ENCODE measurements around the gene ZNF140. TPM values are rescaled to one million over a fixed set of nuclear protein-coding genes. Genes with fewer than 3 reads are reported as not detected.

ZNF140 gene
- total RNA-seq, 1 experiment from 2014 or later: 21.7 TPM

- peak overlapping the region in 2 of 3 experiments; percentile 97 to 98; a peak in 4 of 7 replicates for H3K27ac Mint-ChIP-seq
- H2BK120ac ChIP-seq (ENCODE audit: low read depth, low read length, poor library complexity, severe bottlenecking): no peak overlapping the region
- no peaks in the 10 kb centered on the region; the same call in 1 of the 2 replicates for H3K79me2 ChIP-seq (ENCODE audit: insufficient read depth, low read length)
- no peak overlapping the region for H4K5ac ChIP-seq (ENCODE audit: insufficient read length, low read depth, low read length)
- H3K9ac ChIP-seq (ENCODE audit: extremely low read depth, insufficient read length, low read length): peak overlapping the region; percentile 76
- peaks cover 40 to 67% of the 10 kb centered on the region in 2 experiments for H3K9me3 Mint-ChIP-seq
- no CpG with 5 or more reads among the region's 17 CpGs for WGBS (ENCODE audit: extremely low coverage, insufficient read length, low lambda C conversion rate)
- H3K23me2 ChIP-seq (ENCODE audit: insufficient read length, low read depth, low read length, poor library complexity, severe bottlenecking): peaks cover 3% of the 10 kb centered on the region
- H3K27ac ChIP-seq (ENCODE audit: insufficient read length, low read depth, low read length): peak overlapping the region; percentile 53
- no peaks in the 10 kb centered on the region for H3K27me3 Mint-ChIP-seq (ENCODE audit: low read depth)
- H2BK20ac ChIP-seq (ENCODE audit: low read depth, low read length, poor library complexity, severe bottlenecking): no peak overlapping the region
- H3K4me1 ChIP-seq (ENCODE audit: insufficient read depth, low read length): no peaks in the 10 kb centered on the region
- no peak overlapping the region for H3K23ac ChIP-seq (ENCODE audit: insufficient read length, low read depth, low read length)
- no peak overlapping the region for H2AFZ ChIP-seq (ENCODE audit: low read length)
- H3K56ac ChIP-seq (ENCODE audit: insufficient read length, low read depth, low read length): no peak overlapping the region
- H3K4me2 ChIP-seq (ENCODE audit: insufficient read depth, insufficient read length, low read length): peak overlapping the region; percentile 77
- H2BK12ac ChIP-seq (ENCODE audit: insufficient read length, low read depth, low read length): no peak overlapping the region
- no peak overlapping the region for H2BK5ac ChIP-seq (ENCODE audit: insufficient read length, low read length)
- H3T11ph ChIP-seq (ENCODE audit: low read length): no peak overlapping the region
- no peak overlapping the region for H2BK15ac ChIP-seq (ENCODE audit: low read depth, low read length)
- H3K18ac ChIP-seq (ENCODE audit: insufficient read length, low read depth, low read length): peak overlapping the region; percentile 90
- no peak overlapping the region for H4K91ac ChIP-seq (ENCODE audit: insufficient read length, low read depth, low read length)
- DNase-seq: no peak
- no peaks in the 10 kb centered on the region for H3K27me3 ChIP-seq (ENCODE audit: insufficient read depth, low read length)
- no peak overlapping the region; the same call in 1 of the 2 replicates for H3K4ac ChIP-seq (ENCODE audit: low read depth, low read length)
- H3K79me1 ChIP-seq (ENCODE audit: insufficient read depth, low read depth, low read length, poor library complexity, severe bottlenecking): no peaks in the 10 kb centered on the region
- no peaks in the 10 kb centered on the region for H4K20me1 ChIP-seq (ENCODE audit: control insufficient read depth, insufficient read depth, insufficient read length)
- TF ChIP-seq, protein P1, sequence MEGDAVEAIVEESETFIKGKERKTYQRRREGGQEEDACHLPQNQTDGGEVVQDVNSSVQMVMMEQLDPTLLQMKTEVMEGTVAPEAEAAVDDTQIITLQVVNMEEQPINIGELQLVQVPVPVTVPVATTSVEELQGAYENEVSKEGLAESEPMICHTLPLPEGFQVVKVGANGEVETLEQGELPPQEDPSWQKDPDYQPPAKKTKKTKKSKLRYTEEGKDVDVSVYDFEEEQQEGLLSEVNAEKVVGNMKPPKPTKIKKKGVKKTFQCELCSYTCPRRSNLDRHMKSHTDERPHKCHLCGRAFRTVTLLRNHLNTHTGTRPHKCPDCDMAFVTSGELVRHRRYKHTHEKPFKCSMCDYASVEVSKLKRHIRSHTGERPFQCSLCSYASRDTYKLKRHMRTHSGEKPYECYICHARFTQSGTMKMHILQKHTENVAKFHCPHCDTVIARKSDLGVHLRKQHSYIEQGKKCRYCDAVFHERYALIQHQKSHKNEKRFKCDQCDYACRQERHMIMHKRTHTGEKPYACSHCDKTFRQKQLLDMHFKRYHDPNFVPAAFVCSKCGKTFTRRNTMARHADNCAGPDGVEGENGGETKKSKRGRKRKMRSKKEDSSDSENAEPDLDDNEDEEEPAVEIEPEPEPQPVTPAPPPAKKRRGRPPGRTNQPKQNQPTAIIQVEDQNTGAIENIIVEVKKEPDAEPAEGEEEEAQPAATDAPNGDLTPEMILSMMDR (conservative IDR thresholded peaks at IDR 0.05): no peak
- peaks cover 52 to 56% (median 55%) of the 10 kb centered on the region in 3 experiments for H3K36me3 Mint-ChIP-seq (ENCODE audit: insufficient read depth in 1 of 3, low read depth in 3 of 3)
- no peak overlapping the region for H3K4me3 Mint-ChIP-seq
- no peak overlapping the region for H2AK5ac ChIP-seq (ENCODE audit: insufficient read length, low read length)
- peak overlapping the region; percentile 94 for H3K14ac ChIP-seq (ENCODE audit: insufficient read depth, low read length)
- peaks cover 4 to 6% of the 10 kb centered on the region in 2 experiments; a peak in 3 of 4 replicates for H3K4me1 Mint-ChIP-seq
- H3K9me3 ChIP-seq (ENCODE audit: control insufficient read depth, low read depth, low read length): peaks cover 30% of the 10 kb centered on the region
- H4K8ac ChIP-seq (replicated peaks; ENCODE audit: insufficient read length, low read depth, low read length): no peak overlapping the region
Measured at GRCh38 chr12:133081159-133081780, 547 bp downstream of the ZNF140 start.

Measured in H9 (cell line).